ENCODE measurements around the gene ZNF148.

ZNF148 gene

DNA sequence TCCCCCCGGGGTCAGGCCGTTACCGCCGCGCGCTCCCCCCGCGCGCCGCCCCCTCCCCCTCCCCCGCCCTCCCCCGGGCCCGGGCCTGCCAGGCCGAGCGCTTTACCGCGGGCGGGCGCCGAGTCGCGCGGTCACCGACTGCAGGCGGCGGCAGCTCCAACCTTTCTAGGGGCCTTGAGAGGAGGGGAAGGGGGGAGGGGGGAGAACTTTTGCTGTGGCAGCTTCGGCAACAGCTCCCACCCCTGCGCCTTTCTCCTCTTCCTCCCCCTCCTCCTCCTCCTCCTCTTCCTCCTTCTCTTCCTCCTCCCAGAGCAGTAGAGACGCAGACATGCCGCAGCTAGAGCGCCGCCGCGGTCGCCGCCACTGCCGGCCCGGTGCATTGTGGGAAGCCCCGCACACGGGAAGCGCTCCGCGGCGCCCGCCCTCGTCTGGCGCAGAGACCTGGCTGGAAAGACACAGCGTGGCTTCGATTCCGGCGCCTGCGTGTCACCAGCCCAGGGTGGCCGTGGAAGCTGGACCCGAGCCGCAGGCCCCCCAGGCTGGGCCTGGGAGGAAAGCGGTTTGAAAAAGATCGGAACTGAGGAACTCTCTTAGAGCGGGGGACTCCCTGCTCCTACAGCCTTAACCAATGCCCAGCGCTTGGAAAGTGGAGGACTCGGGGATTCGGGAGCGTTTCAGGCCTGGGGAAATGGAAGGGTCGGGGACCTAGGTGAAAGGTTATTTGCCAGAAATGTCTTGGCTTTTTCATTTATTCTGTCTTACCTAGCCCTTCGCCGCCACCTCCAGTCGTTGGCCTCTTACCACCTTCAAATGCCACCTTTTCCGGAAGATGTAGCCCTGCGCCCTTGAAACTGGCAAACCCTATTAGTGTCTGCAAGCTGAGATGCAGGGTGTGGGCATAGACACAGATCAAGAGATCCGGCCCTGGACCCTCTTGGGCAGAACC lies at the start of gene ZNF148 (continued):
- TF ChIP-seq, protein P1, sequence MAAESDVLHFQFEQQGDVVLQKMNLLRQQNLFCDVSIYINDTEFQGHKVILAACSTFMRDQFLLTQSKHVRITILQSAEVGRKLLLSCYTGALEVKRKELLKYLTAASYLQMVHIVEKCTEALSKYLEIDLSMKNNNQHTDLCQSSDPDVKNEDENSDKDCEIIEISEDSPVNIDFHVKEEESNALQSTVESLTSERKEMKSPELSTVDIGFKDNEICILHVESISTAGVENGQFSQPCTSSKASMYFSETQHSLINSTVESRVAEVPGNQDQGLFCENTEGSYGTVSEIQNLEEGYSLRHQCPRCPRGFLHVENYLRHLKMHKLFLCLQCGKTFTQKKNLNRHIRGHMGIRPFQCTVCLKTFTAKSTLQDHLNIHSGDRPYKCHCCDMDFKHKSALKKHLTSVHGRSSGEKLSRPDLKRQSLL (tag by site-specific recombination; IDR thresholded peaks at IDR 0.05): no peak
- peak; percentile 11; the same call in 1 of the 2 replicates for TF ChIP-seq ZNF394 (tag by site-specific recombination; IDR thresholded peaks at IDR 0.05; ENCODE audit: borderline replicate concordance)
- no peak for TF ChIP-seq ZNF132 (tag by site-specific recombination; IDR thresholded peaks at IDR 0.05; ENCODE audit: borderline replicate concordance)
- no peak for TF ChIP-seq ZFP69B (tag by site-specific recombination; IDR thresholded peaks at IDR 0.05)
- no peak for TF ChIP-seq ZNF510 (tag by site-specific recombination; IDR thresholded peaks at IDR 0.05; ENCODE audit: insufficient replicate concordance)
- TF ChIP-seq TRIM28 (IDR thresholded peaks at IDR 0.05; ENCODE audit: borderline replicate concordance, low read length): no peak
- no peak for TF ChIP-seq ZNF558 (tag by site-specific recombination; IDR thresholded peaks at IDR 0.05)
- TF ChIP-seq ZNF560 (tag by site-specific recombination; IDR thresholded peaks at IDR 0.05; ENCODE audit: borderline replicate concordance): no peak
- TF ChIP-seq ZNF701 (tag by site-specific recombination; IDR thresholded peaks at IDR 0.05): no peak
- peak; percentile 81 for TF ChIP-seq YY1 (tag by site-specific recombination; IDR thresholded peaks at IDR 0.05)
- TF ChIP-seq RBAK (tag by site-specific recombination; IDR thresholded peaks at IDR 0.05): no peak
- no peak for TF ChIP-seq ZNF223 (tag by site-specific recombination; IDR thresholded peaks at IDR 0.05)
- TF ChIP-seq KLF8 (tag by site-specific recombination; IDR thresholded peaks at IDR 0.05): peak; percentile 57; the same call in 1 of the 2 replicates
- TF ChIP-seq, protein P2, sequence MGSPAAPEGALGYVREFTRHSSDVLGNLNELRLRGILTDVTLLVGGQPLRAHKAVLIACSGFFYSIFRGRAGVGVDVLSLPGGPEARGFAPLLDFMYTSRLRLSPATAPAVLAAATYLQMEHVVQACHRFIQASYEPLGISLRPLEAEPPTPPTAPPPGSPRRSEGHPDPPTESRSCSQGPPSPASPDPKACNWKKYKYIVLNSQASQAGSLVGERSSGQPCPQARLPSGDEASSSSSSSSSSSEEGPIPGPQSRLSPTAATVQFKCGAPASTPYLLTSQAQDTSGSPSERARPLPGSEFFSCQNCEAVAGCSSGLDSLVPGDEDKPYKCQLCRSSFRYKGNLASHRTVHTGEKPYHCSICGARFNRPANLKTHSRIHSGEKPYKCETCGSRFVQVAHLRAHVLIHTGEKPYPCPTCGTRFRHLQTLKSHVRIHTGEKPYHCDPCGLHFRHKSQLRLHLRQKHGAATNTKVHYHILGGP (tag by site-specific recombination; IDR thresholded peaks at IDR 0.05): no peak
- TF ChIP-seq, protein P3, sequence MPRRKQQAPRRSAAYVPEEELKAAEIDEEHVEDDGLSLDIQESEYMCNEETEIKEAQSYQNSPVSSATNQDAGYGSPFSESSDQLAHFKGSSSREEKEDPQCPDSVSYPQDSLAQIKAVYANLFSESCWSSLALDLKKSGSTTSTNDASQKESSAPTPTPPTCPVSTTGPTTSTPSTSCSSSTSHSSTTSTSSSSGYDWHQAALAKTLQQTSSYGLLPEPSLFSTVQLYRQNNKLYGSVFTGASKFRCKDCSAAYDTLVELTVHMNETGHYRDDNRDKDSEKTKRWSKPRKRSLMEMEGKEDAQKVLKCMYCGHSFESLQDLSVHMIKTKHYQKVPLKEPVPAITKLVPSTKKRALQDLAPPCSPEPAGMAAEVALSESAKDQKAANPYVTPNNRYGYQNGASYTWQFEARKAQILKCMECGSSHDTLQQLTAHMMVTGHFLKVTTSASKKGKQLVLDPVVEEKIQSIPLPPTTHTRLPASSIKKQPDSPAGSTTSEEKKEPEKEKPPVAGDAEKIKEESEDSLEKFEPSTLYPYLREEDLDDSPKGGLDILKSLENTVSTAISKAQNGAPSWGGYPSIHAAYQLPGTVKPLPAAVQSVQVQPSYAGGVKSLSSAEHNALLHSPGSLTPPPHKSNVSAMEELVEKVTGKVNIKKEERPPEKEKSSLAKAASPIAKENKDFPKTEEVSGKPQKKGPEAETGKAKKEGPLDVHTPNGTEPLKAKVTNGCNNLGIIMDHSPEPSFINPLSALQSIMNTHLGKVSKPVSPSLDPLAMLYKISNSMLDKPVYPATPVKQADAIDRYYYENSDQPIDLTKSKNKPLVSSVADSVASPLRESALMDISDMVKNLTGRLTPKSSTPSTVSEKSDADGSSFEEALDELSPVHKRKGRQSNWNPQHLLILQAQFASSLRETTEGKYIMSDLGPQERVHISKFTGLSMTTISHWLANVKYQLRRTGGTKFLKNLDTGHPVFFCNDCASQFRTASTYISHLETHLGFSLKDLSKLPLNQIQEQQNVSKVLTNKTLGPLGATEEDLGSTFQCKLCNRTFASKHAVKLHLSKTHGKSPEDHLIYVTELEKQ (tag by site-specific recombination; IDR thresholded peaks at IDR 0.05; ENCODE audit: borderline replicate concordance): no peak
- TF ChIP-seq REPIN1 (tag by site-specific recombination; IDR thresholded peaks at IDR 0.05; ENCODE audit: low read depth): no peak
- peak; percentile 68 for TF ChIP-seq ZEB2 (tag by site-specific recombination; IDR thresholded peaks at IDR 0.05)
- TF ChIP-seq ZNF768 (tag by site-specific recombination; IDR thresholded peaks at IDR 0.05): no peak
- peak; percentile 52 for TF ChIP-seq SP2 (tag by site-specific recombination; IDR thresholded peaks at IDR 0.05)
- TF ChIP-seq ZNF335 (tag by site-specific recombination; conservative IDR thresholded peaks at IDR 0.05): peak; percentile 55
- TF ChIP-seq ZBTB17 (tag by site-specific recombination; IDR thresholded peaks at IDR 0.05): peak; percentile 35; the same call in 1 of the 2 replicates
- TF ChIP-seq, protein P4, sequence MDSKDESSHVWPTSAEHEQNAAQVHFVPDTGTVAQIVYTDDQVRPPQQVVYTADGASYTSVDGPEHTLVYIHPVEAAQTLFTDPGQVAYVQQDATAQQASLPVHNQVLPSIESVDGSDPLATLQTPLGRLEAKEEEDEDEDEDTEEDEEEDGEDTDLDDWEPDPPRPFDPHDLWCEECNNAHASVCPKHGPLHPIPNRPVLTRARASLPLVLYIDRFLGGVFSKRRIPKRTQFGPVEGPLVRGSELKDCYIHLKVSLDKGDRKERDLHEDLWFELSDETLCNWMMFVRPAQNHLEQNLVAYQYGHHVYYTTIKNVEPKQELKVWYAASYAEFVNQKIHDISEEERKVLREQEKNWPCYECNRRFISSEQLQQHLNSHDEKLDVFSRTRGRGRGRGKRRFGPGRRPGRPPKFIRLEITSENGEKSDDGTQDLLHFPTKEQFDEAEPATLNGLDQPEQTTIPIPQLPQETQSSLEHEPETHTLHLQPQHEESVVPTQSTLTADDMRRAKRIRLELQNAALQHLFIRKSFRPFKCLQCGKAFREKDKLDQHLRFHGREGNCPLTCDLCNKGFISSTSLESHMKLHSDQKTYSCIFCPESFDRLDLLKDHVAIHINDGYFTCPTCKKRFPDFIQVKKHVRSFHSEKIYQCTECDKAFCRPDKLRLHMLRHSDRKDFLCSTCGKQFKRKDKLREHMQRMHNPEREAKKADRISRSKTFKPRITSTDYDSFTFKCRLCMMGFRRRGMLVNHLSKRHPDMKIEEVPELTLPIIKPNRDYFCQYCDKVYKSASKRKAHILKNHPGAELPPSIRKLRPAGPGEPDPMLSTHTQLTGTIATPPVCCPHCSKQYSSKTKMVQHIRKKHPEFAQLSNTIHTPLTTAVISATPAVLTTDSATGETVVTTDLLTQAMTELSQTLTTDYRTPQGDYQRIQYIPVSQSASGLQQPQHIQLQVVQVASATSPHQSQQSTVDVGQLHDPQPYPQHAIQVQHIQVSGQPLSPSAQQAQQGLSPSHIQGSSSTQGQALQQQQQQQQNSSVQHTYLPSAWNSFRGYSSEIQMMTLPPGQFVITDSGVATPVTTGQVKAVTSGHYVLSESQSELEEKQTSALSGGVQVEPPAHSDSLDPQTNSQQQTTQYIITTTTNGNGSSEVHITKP (tag by site-specific recombination; IDR thresholded peaks at IDR 0.05): no peak; the same call in 1 of the 2 replicates
- peak; percentile 67 for TF ChIP-seq ZNF660 (tag by site-specific recombination; IDR thresholded peaks at IDR 0.05)
- peak; percentile 42; the same call in 1 of the 2 replicates for TF ChIP-seq ZNF501 (tag by site-specific recombination; IDR thresholded peaks at IDR 0.05)
- TF ChIP-seq, protein P5, sequence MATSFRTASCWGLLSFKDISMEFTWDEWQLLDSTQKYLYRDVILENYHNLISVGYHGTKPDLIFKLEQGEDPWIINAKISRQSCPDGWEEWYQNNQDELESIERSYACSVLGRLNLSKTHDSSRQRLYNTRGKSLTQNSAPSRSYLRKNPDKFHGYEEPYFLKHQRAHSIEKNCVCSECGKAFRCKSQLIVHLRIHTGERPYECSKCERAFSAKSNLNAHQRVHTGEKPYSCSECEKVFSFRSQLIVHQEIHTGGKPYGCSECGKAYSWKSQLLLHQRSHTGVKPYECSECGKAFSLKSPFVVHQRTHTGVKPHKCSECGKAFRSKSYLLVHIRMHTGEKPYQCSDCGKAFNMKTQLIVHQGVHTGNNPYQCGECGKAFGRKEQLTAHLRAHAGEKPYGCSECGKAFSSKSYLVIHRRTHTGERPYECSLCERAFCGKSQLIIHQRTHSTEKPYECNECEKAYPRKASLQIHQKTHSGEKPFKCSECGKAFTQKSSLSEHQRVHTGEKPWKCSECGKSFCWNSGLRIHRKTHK (tag by site-specific recombination; IDR thresholded peaks at IDR 0.05): no peak
- no peak for TF ChIP-seq ZFP37 (tag by site-specific recombination; IDR thresholded peaks at IDR 0.05)

Data from HEK293 (cell line).